Sigmoid colon (tissue), 7 donors: Measurements from ENCODE around the gene CAT. TPM values are rescaled to one million over a fixed set of nuclear protein-coding genes. Genes with fewer than 3 reads are reported as not detected.
"Not testable (repeated sequence)": the region's sequence is repeated elsewhere in the genome, so short reads cannot be mapped to it uniquely, and the experiment has no call there.

Experiments used
- DNase-seq: peaks from one replicate; pipeline ENCODE4 v3.0.0-alpha.2; 2019
- H3K27ac ChIP-seq, 4 donors: fragments of 200-600 bp; sonication (generic); one replicate each; pipeline ENCODE4 v1.5.1; 2016 to 2019; ENCODE audit warnings: mild to moderate bottlenecking in 1 of 4
- H3K27me3 ChIP-seq, 3 donors: fragments of 200-600 bp; sonication (generic); one replicate each; pipeline ENCODE4 v1.5.1; 2019; ENCODE audit warnings: mild to moderate bottlenecking in 1 of 3
- H3K36me3 ChIP-seq, 4 donors: fragments of 200-600 bp; sonication (generic); one replicate each; pipeline ENCODE4 v1.5.1; 2016 to 2019
- H3K4me1 ChIP-seq, 4 donors: fragments of 200-600 bp; sonication (generic); one replicate each; pipeline ENCODE4 v1.5.1; 2017 to 2019
- H3K4me3 ChIP-seq, 4 donors: fragments of 200-600 bp; sonication (generic); one replicate each; pipeline ENCODE4 v1.5.1; 2017 to 2019; ENCODE audit warnings: mild to moderate bottlenecking in 2 of 4, moderate library complexity in 1 of 4
- H3K9me3 ChIP-seq, 4 donors: fragments of 200-600 bp in 3 of 4; sonication (generic) in 3 of 4; one replicate each; pipeline versions ENCODE4 v1.5.1 to v1.6.1; 2013 to 2019
- EP300 ChIP-seq, 4 donors: sonication (generic); formaldehyde crosslinking; IDR thresholded peaks; one replicate each; pipeline ENCODE4 v1.6.1; 2017; ENCODE audit warnings: antibody characterized with exemption in 4 of 4
- POLR2A ChIP-seq, 2 donors: fragments of 450-650 bp; IDR thresholded peaks; one replicate each; pipeline ENCODE4 v1.6.1; 2016; ENCODE audit warnings: antibody characterized with exemption in 2 of 2, mild to moderate bottlenecking in 2 of 2, moderate library complexity in 2 of 2
- POLR2AphosphoS5 ChIP-seq, 4 donors: sonication (generic); formaldehyde crosslinking; IDR thresholded peaks; one replicate each; pipeline ENCODE4 v1.6.1; 2017; ENCODE audit warnings: antibody characterized with exemption in 4 of 4
- WGBS, 2 donors: extraction: QIAGEN DNeasy Blood & Tissue Kit; methylation state at CpG; one replicate each; pipeline ENCODE4 v1.1.7; 2013; 5-methylcytosine and 5-hydroxymethylcytosine counted together
- intact Hi-C: fragments of 100-400 bp; cut with DNase I; formaldehyde crosslinking; loops from one replicate; pipeline ENCODE4 v1.15.1; 2023
- polyA plus RNA-seq, 3 donors: library from polyadenylated mRNA; stranded (reverse); fragments of 200-250 nt; gene quantifications; one replicate each; pipeline ENCODE4 v1.2.3, GENCODE V29; 2013
- total RNA-seq, 4 donors: library from RNA; depleted of rRNA; stranded (reverse); fragments of >200 nt; gene quantifications; one replicate each; pipeline ENCODE4 v1.1.0, GENCODE V29; 2016
- TF ChIP-seq, protein P1 (sequence below), 4 experiments: fragments of 450-650 bp in 3 of 4; fragments of 200-600 bp in 1 of 4; IDR thresholded peaks; one replicate each; pipeline ENCODE4 v1.5.1; 2016 to 2019; ENCODE audit warnings: antibody characterized with exemption in 4 of 4, mild to moderate bottlenecking in 3 of 4, moderate library complexity in 2 of 4
- donor health status: healthy with polysubstance abuse.
- donor health status: Bipolar disorder and iron deficiency.
- donor health status: healthy.

Gene CAT
- total and polyA plus RNA-seq, 7 donors = 64.1 to 164 (median 87.5) TPM

DNA sequence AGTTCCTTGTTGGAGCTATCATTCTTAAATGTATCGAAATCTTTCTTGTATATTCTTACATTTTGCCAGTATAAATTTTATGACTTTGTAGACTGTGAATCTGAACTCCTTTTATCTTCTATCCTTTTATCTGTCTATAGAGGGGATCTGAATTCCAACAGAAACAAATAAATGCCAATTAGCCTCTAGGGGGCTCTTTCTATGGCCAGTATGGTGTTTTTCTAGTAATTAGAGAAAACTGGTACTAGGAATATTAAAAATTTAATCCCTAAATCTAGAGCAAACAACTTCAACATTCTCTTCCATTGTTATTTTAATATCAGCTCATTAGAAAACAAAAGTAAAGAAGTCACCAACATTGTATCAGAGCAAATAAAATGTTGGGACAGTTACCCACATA is 21.5 kb upstream of the CAT start:
- WGBS, 2 donors = 80 to 87% methylated on average over 1 of the region's 1 CpG
- no peak for DNase-seq
- Histone ChIP-seq H3K27me3 (no peaks in the 10 kb centered on the region), H3K4me3 (no peak overlapping the region), H3K9me3 (peaks cover 0 to 5% (median 3%) of the 10 kb centered on the region in 4 donors), H3K4me1 (no peaks in the 10 kb centered on the region), H3K36me3 (no peaks in the 10 kb centered on the region), H3K27ac (no peak overlapping the region)
- TF ChIP-seq POLR2AphosphoS5 (IDR thresholded peaks at IDR 0.05) (no peak), EP300 (IDR thresholded peaks at IDR 0.05) (no peak), POLR2A (IDR thresholded peaks at IDR 0.05) (no peak)
- TF ChIP-seq, protein P1, sequence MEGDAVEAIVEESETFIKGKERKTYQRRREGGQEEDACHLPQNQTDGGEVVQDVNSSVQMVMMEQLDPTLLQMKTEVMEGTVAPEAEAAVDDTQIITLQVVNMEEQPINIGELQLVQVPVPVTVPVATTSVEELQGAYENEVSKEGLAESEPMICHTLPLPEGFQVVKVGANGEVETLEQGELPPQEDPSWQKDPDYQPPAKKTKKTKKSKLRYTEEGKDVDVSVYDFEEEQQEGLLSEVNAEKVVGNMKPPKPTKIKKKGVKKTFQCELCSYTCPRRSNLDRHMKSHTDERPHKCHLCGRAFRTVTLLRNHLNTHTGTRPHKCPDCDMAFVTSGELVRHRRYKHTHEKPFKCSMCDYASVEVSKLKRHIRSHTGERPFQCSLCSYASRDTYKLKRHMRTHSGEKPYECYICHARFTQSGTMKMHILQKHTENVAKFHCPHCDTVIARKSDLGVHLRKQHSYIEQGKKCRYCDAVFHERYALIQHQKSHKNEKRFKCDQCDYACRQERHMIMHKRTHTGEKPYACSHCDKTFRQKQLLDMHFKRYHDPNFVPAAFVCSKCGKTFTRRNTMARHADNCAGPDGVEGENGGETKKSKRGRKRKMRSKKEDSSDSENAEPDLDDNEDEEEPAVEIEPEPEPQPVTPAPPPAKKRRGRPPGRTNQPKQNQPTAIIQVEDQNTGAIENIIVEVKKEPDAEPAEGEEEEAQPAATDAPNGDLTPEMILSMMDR (IDR thresholded peaks at IDR 0.05) = no peak
- intact Hi-C loops = no loop called here

DNA sequence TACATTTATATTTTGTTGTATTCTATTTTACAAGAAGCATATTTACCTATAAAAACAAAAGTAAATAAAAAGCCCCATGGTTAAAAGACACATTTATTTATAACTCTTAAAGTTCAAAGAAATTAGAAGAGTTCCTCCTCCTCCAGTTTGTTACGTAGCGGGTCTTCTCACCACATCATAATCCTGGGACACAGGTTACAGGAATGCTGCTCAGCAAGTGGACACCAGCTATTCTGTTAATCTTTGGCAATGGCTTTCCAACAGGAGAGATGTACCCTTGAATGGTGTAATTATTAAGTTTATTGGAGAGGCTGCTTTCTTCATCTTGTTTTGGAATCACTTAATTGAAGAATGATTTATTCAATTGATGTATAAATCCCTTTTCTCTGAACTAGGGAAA is 19.6 kb upstream of the CAT start:
- Histone ChIP-seq H3K27ac (no peak overlapping the region), H3K27me3 (peaks cover 0 to 6% (median 0%) of the 10 kb centered on the region in 3 donors), H3K9me3 (no peaks in the 10 kb centered on the region), H3K4me1 (no peaks in the 10 kb centered on the region), H3K4me3 (no peak overlapping the region), H3K36me3 (no peaks in the 10 kb centered on the region)
- intact Hi-C loops = no loop called here
- no peak for DNase-seq
- TF ChIP-seq POLR2AphosphoS5 (IDR thresholded peaks at IDR 0.05) (no peak), POLR2A (IDR thresholded peaks at IDR 0.05) (no peak), EP300 (IDR thresholded peaks at IDR 0.05) (no peak)
- TF ChIP-seq, protein P1 (IDR thresholded peaks at IDR 0.05) = no peak
- WGBS, 2 donors = 91 to 93% methylated on average over 2 of the region's 2 CpGs

DNA sequence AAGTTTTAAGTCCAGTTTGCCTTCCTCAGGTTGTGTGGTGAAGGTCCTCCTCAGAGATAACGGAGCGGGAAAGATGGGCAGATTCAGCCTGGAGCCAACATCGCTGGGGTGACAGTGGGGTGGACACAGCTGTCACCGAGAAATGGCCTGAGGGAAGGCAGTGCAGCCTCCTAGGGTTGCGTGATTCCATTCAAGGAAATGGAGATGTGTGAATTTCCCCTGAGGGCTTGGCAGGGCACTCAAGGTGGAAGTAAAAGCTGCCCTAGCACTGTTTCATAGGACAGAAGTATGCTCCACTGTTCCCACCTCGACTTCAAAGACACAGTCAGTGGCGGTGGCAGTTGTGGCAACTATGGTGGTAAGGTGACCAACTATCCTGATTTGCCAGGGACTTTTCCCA is 15.4 kb upstream of the CAT start:
- WGBS, 2 donors = 90 to 93% methylated on average over 7 of the region's 7 CpGs
- intact Hi-C loops = no loop called here
- no peaks in the 10 kb centered on the region for H3K9me3 ChIP-seq
- DNase-seq = no peak
- H3K4me1 ChIP-seq = no peaks in the 10 kb centered on the region
- TF ChIP-seq EP300 (IDR thresholded peaks at IDR 0.05) = no peak
- TF ChIP-seq POLR2AphosphoS5 (IDR thresholded peaks at IDR 0.05) = no peak
- TF ChIP-seq POLR2A (IDR thresholded peaks at IDR 0.05) = no peak
- TF ChIP-seq, protein P1 (IDR thresholded peaks at IDR 0.05) = no peak
- peaks cover 0 to 6% (median 0%) of the 10 kb centered on the region in 3 donors for H3K27me3 ChIP-seq
- H3K36me3 ChIP-seq = no peaks in the 10 kb centered on the region
- H3K4me3 ChIP-seq = no peak overlapping the region
- H3K27ac ChIP-seq = no peak overlapping the region

DNA sequence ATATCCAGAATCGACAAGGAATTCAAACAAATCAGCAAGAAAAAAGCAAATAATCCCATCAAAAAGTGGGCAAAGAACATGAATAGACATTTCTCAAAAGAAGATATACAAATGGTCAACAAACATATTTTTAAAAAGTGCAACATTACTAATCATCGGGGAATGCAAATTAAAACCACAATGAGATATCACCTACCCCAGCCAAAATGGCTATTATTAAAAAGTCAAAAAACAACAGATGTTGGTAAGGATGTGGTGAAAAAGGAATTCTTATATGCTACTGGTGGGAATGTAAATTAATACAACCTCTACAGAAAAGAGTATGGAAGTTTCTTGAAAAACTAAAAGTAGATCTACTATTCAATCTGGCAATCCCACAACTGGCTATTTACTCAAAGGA is 13.9 kb upstream of the CAT start:
- WGBS, 2 donors = 79 to 94% methylated on average over 2 of the region's 2 CpGs

DNA sequence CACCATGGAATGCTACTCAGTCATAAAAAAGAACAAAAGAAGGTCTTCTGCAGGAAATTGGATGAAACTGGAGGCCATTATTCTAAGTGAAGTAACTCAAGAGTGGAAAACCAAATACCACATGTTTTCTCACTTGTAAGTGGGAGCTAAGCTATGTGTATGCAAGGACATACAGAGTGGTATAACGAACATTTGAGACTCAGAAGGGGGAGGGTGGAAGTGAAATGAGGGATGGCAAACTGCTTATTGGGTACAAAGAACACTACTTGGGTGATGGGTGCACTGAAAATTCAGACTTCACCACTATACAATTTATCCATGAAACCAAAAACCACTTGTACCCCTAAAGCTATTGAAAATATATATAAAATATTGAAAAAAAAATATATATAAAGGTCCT is 13.4 kb upstream of the CAT start:
- H3K36me3 ChIP-seq = no peaks in the 10 kb centered on the region
- TF ChIP-seq, protein P1 (IDR thresholded peaks at IDR 0.05) = no peak
- no peak for TF ChIP-seq POLR2AphosphoS5 (IDR thresholded peaks at IDR 0.05)
- no peak for TF ChIP-seq EP300 (IDR thresholded peaks at IDR 0.05)
- no peak for TF ChIP-seq POLR2A (IDR thresholded peaks at IDR 0.05)
- no peak for DNase-seq
- intact Hi-C loops = no loop called here
- WGBS, 2 donors = 87 to 99% methylated on average over 1 of the region's 1 CpG
- H3K9me3 ChIP-seq = no peaks in the 10 kb centered on the region
- no peak overlapping the region for H3K27ac ChIP-seq
- H3K4me1 ChIP-seq = no peaks in the 10 kb centered on the region
- peaks cover 0 to 6% (median 0%) of the 10 kb centered on the region in 3 donors for H3K27me3 ChIP-seq
- no peak overlapping the region for H3K4me3 ChIP-seq

More for the DNA sequence above, 13.9 kb upstream of the CAT start:
- intact Hi-C loops, H3K9me3 ChIP-seq, H3K27ac ChIP-seq, H3K36me3 ChIP-seq, H3K27me3 ChIP-seq, DNase-seq, H3K4me1 ChIP-seq, H3K4me3 ChIP-seq: not testable (repeated sequence)
